AG09309 (cell line): ENCODE data around the gene RUSC1.

Experiments
- DNase-seq: peaks from one replicate; pipeline ENCODE4 v3.0.0-alpha.2; 2010; ENCODE audit warnings: low read depth
- H3K4me3 ChIP-seq: 2 replicates; pipeline ENCODE4 v1.5.1; 2011; ENCODE audit warnings: mild to moderate bottlenecking, low read depth, low read length, moderate library complexity; ENCODE audit not compliant: control insufficient read depth
- TF ChIP-seq, protein P1 (sequence below): IDR thresholded peaks from 2 replicates; pipeline ENCODE4 v1.5.1; 2011; ENCODE audit warnings: mild to moderate bottlenecking, low read depth, low read length, inconsistent platforms; ENCODE audit not compliant: insufficient read depth, control insufficient read depth; ENCODE audit errors: missing control alignments

Gene RUSC1

DNA sequence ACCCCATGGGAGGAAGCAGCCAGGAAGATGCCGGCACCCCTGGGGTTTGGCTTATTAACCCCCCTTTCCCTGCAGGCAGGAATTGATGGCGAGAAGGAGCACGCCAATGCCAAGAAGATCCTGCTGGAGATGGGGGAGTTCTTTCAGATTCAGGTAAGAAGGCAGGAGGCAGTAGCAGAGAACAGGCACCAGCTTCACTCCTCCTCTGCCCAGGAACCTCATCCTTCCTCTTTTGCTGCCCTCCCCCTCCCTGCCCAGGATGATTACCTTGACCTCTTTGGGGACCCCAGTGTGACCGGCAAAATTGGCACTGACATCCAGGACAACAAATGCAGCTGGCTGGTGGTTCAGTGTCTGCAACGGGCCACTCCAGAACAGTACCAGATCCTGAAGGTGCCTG, 1.2 kb upstream of the RUSC1 start:
- TF ChIP-seq, protein P1, sequence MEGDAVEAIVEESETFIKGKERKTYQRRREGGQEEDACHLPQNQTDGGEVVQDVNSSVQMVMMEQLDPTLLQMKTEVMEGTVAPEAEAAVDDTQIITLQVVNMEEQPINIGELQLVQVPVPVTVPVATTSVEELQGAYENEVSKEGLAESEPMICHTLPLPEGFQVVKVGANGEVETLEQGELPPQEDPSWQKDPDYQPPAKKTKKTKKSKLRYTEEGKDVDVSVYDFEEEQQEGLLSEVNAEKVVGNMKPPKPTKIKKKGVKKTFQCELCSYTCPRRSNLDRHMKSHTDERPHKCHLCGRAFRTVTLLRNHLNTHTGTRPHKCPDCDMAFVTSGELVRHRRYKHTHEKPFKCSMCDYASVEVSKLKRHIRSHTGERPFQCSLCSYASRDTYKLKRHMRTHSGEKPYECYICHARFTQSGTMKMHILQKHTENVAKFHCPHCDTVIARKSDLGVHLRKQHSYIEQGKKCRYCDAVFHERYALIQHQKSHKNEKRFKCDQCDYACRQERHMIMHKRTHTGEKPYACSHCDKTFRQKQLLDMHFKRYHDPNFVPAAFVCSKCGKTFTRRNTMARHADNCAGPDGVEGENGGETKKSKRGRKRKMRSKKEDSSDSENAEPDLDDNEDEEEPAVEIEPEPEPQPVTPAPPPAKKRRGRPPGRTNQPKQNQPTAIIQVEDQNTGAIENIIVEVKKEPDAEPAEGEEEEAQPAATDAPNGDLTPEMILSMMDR, result no peak
- no peak for DNase-seq
- no peak overlapping the region for H3K4me3 ChIP-seq

DNA sequence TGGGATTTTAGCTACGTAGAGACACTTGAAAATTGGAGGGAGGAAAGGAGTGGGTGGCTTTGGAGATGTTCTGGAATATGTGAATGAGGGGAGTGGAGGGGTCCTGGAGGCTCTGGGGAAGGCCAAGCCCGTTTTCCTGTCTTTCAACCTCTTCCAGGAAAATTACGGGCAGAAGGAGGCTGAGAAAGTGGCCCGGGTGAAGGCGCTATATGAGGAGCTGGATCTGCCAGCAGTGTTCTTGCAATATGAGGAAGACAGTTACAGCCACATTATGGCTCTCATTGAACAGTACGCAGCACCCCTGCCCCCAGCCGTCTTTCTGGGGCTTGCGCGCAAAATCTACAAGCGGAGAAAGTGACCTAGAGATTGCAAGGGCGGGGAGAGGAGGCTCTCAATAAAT, 442 bp upstream of the RUSC1 start:
- peak overlapping the region; percentile 98 for H3K4me3 ChIP-seq

DNA sequence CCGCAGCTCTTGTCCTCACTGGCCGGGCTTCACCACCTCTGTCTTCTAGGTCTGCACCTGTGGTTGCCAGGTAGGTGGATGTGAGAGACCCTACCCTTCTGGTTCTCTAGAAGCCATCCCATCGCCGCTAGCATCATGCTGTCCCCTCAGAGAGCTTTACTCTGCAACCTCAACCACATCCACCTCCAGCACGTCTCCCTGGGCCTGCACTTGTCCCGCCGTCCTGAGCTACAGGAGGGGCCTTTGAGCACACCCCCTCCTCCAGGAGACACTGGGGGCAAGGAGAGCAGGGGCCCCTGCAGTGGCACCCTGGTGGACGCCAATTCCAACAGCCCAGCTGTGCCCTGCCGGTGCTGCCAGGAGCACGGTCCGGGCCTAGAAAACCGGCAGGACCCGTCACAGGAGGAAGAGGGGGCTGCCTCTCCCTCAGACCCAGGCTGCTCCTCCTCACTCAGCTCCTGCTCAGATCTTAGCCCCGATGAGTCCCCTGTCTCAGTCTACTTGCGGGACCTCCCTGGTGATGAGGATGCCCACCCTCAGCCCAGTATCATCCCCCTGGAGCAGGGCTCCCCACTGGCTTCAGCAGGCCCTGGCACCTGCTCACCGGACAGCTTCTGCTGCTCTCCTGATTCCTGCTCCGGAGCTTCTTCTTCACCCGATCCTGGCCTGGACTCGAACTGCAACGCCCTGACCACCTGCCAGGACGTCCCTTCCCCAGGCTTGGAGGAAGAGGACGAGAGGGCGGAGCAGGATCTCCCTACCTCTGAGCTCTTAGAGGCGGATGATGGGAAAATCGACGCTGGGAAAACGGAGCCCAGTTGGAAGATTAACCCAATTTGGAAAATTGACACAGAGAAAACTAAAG, 1.2 kb downstream of the RUSC1 start:
- DNase-seq, result no peak
- TF ChIP-seq, protein P1, result no peak
- H3K4me3 ChIP-seq, result peak overlapping the region; percentile 98

More for the DNA sequence above, 442 bp upstream of the RUSC1 start:
- TF ChIP-seq, protein P1, result no peak
- DNase-seq, result no peak

DNA sequence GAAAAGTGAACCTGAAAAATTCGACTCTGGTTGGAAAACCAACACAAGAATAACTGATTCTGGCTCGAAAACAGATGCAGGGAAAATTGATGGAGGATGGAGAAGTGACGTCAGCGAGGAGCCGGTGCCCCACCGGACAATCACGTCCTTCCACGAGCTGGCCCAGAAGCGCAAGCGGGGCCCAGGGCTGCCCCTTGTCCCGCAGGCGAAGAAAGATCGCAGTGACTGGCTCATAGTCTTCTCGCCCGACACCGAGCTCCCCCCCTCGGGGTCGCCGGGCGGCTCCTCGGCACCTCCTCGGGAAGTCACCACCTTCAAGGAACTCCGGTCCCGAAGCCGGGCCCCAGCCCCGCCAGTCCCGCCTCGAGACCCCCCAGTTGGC, 1.9 kb downstream of the RUSC1 start:
- no peak for DNase-seq
- H3K4me3 ChIP-seq, result peak overlapping the region; percentile 98
- TF ChIP-seq, protein P1, result no peak

DNA sequence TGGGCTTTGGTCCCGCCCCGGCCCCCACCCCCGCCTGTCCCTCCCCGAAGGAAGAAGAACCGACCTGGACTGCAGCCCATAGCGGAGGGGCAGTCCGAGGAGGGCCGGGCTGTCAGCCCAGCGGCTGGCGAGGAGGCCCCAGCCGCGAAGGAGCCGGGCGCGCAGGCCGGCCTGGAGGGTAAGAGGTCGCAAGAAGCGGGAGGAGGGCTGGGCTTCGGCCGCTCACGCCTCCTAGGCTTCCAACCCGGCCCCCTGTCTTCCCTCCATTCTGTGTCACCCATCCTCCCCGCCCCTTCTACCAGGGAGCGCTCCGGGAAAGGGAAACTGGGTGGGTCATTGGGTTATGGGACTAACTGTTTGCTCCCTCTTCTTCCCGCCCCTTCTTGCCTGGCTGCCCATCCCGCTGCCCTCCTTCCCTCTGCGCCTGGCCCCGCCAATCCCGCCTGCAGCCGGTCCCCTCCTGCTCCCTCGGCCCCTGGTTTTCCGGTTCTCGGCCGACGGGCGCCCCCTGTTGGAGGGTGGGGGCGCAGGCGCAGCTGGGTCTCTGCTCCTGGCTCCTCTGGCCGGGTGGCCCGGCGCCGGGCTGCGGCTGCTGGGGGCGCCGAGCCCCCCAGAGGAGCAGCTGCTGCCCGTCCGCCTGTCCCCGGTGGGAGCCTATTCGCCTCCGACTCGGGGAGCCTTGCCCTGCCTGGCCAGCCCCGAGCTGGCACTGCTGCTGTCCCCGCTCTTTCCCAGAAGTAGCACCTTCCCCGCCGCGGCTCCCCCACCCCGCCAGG, 2.4 kb downstream of the RUSC1 start:
- TF ChIP-seq, protein P1, result peak; percentile 92
- peak overlapping the region; percentile 98 for H3K4me3 ChIP-seq
- DNase-seq, result peak; percentile 80

DNA sequence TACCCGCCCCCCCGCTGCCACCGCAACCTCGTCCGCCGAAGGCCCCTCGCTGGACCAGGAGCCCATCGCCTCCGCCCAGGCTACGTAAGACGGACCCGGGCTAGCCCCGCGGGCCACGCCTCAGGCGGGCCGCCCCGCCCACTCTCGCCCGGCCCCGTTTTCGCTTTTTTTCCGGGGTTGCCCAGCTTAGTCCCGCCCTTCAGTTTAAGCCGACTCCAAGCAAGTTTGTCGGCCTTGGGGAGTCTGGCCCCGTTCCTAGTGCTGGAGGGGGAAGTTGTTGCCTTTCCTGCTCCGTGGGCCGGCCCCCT, 3.0 kb downstream of the RUSC1 start:
- peak; percentile 71 for DNase-seq
- H3K4me3 ChIP-seq, result peak overlapping the region; percentile 98
- TF ChIP-seq, protein P1, result no peak
